Cardiac fibroblast (primary cell): ENCODE results near the gene WDR54.
"Not testable (repeated sequence)": the region's sequence is repeated elsewhere in the genome, so short reads cannot be mapped to it uniquely, and the experiment has no call there.

Experiments used
- DNase-seq, 2 donors: peaks; one replicate each; pipeline versions ENCODE4 v3.0.0 to v3.0.0-alpha.2; 2010; ENCODE audit warnings: low read depth in 2 of 2
- H3K4me3 ChIP-seq, 2 donors: replicated peaks in 1 of 2; 1 replicate in 1 of 2; 2 replicates in 1 of 2; pipeline ENCODE4 v1.5.1; 2011; ENCODE audit warnings: low read depth in 2 of 2, low read length in 2 of 2, mild to moderate bottlenecking in 2 of 2, moderate library complexity in 1 of 2
- TF ChIP-seq, protein P1 (sequence below): IDR thresholded peaks from one replicate; pipeline ENCODE4 v1.5.1; 2011; ENCODE audit warnings: low read depth, mild to moderate bottlenecking, low read length, inconsistent platforms

The WDR54 gene

DNA sequence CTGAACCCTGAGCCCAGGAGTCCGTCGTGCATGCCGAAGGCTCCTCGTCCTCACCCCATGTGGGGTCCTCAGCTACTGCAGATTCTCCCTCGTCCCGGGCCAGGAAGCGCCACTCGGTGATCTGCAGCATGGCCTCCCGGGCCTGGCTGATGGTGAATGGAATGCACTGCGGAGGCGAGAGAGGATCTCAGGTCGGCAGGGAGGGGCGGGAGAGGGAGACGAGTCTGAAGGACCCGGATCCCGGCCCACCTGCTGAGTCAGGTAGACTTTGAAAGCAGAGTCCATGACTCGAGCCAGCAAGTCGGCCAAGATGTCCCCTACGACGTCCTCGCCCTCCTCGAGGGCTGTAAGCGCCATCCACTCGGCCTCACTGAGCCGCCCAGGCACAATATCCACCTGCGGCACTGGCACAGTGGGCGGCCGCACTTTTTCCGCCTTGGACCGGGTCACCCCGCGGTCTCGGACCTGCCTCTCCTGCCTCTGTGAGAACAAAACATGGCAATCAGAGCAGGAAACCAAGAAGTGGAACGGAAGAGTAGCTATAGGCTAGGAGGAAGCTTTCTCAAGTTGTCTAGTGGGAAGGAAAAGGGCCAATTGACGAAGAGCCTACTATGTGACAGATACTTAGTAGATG lies 5.7 kb upstream of the WDR54 start:
- H3K4me3 ChIP-seq: peak overlapping the region in 1 of 2 donors; percentile 41
- no peak for DNase-seq
- TF ChIP-seq, protein P1, sequence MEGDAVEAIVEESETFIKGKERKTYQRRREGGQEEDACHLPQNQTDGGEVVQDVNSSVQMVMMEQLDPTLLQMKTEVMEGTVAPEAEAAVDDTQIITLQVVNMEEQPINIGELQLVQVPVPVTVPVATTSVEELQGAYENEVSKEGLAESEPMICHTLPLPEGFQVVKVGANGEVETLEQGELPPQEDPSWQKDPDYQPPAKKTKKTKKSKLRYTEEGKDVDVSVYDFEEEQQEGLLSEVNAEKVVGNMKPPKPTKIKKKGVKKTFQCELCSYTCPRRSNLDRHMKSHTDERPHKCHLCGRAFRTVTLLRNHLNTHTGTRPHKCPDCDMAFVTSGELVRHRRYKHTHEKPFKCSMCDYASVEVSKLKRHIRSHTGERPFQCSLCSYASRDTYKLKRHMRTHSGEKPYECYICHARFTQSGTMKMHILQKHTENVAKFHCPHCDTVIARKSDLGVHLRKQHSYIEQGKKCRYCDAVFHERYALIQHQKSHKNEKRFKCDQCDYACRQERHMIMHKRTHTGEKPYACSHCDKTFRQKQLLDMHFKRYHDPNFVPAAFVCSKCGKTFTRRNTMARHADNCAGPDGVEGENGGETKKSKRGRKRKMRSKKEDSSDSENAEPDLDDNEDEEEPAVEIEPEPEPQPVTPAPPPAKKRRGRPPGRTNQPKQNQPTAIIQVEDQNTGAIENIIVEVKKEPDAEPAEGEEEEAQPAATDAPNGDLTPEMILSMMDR: no peak

DNA sequence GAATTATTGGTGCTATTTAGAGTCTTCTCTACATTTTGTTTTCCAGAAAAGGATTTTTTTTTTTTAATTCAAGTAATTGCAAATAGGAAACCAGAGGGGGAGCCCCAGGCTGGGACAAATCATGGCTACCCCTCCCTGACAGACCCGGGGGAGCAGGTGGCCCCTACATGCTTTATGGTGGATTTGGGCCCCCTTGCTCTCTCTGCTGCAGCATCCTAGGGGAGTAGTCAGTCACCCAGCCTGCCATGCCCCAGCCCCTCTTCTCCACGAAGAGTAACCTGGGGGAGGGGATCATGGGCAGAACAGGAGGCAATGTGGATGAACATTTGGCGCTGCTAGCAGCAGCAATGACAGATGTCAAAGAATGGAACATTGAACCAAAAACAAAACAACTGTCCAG lies 4.8 kb upstream of the WDR54 start:
- no peak for DNase-seq
- H3K4me3 ChIP-seq: no peak overlapping the region
- TF ChIP-seq, protein P1: no peak

DNA sequence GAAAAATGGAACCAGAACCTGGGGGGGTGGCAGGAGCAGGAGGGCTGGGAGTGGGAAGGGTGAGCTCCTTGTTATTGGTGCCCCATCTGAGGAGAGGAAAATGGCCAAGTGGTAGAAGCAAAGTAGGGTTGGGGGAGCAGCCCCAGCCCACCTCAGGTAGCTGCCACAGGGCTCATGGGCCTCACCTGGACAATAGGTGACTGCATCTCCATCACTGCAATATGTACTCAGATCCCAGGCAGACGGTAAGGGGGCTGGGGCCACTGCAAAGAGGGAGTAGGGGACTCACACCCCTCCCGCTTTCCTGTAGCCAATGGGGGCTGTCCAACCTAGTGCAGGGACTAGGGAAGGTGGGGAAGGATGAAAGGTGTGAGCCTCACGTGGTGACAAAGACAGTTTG lies 4.3 kb upstream of the WDR54 start:
- H3K4me3 ChIP-seq: no peak overlapping the region
- no peak for DNase-seq
- TF ChIP-seq, protein P1: no peak

DNA sequence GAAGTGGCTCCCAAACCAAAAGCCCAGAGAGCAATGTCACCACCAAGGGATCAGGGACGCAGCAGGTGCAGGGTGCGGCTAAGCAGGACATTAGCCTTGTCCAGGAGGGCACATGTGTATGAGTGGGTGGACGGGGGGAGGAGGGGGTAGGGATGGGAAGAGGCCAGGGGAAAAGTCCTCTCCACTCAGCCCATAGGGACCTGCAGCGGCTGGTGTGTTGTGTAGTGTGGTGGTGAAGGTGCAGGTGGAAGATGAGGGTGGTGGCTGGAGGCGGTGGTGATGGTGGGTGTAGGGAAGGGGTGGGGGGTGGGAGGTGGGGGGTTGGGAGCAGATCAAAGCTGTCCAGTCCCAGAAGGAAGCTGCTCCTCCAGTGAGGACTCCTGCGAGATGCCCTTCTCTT lies 3.8 kb upstream of the WDR54 start:
- TF ChIP-seq, protein P1: no peak
- no peak for DNase-seq

DNA sequence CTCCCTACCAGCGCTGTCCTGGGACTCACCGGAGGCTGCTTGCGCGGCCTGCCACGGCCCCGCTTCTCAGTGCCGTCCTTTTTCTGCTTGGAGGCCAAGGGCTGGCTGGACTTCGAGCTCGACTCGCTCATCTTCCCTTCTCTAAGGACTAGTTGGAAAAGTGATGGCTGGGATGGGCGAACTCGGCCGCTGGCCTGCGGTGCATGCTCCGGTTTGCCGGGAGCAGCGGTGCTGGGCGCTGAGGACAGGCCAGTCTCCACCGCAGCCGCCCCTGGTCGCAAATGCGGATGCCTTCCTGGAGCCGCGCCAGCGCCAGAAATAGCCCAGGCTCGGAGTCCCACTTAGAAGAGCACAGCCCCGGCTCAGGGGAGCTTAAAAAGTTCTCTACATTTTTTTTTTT lies 3.2 kb upstream of the WDR54 start:
- no peak overlapping the region for H3K4me3 ChIP-seq
- peak in 1 of 2 donors; percentile 11 for DNase-seq
- TF ChIP-seq, protein P1: no peak

More for the DNA sequence above, 3.8 kb upstream of the WDR54 start:
- no peak overlapping the region for H3K4me3 ChIP-seq

DNA sequence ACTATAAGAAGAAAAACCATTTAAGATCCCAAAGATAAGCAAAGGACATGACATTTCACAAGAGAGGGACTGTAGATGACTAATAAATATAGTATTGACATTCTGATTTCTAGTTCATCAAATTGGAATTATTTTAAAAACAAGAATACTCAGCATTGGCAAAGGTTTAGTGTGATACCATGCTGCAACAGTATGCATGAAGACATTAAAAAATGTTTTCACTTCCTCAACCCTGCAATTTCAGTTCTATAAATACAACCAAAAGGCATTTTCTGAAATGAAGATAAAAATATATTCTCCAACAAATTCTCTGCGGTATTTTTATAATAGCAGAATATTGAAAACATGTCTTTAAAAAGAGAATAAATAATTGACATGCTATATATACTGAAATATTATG lies 2.2 kb upstream of the WDR54 start:
- H3K4me3 ChIP-seq: no peak overlapping the region
- no peak for DNase-seq
- TF ChIP-seq, protein P1: no peak

DNA sequence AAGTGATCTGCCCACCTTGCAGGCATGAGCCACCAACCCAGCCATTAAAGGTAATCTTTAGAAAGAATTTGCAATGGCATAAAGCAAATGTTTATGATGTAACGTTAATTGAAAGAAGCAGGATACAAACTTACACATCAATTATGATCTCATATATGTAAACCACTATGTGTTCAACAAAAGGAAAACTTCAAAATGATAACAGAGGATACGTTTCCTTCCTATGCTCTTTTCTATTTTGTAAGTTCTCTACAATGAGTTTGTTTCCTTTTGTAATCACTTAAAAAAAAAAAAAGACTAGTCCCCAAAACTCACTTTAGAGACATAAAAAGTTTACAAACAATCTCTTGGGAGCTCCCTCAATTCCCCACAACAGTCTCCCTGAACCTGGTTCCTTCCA lies 1.5 kb upstream of the WDR54 start:
- no peak for DNase-seq
- TF ChIP-seq, protein P1: no peak

DNA sequence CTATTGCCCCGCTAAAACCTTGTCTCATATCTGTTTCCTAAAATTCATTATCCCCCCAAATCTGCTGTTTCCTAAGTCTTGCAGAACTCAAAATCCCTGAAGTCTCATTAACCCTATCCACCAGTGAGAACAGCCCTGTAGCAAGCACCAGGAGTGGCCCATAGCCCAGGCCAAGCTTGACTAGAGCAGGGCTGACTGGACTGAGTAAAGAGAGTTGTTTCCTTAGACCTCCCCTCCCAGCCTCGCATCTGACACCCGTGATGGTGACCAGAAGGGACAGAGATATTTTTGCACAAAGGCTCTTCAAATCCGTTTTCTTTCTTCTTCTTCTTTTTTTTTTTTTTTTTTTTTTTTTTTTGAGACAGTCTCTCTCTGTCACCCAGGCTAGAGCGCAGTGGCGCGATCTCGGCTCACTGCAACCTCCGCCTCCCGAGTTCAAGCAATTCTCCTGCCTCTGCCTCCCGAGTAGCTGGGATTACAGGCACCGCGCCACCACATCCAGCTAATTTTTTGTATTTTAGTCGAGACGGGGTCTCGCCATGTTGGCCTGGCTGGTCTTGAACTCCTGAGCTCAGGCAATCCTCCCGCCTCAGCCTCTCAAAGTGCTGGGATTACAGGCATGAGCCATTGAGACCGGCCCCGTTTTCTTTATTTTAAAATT lies 957 bp upstream of the WDR54 start:
- not testable (repeated sequence) for DNase-seq, H3K4me3 ChIP-seq

More for the DNA sequence above, 1.5 kb upstream of the WDR54 start:
- H3K4me3 ChIP-seq: no peak overlapping the region
